ENCODE results near the gene NUAK1. TPM values are rescaled to one million over a fixed set of nuclear protein-coding genes. Genes with fewer than 3 reads are reported as not detected.

NUAK1 gene
- total RNA-seq, 1 donor from 2014 or later, result not detected

DNA sequence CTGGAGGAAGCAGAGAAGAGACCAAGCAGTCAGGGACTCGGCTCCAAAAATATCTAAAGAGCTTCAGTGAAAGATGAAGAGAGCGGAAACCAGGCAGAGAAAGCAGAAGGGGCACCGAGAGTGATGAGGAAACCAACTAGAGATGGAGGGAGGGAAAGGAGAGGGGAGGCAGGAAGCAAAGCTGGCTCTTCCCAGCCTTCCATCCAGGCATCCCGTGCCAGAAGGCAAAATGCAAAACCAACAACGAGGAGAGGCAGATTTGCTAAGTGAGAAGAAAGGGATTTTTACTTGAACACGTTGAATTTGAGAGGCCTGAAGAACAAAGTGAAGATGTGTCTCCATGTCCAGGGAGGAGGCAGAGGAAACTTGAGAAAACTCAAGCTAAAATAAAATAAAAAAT is 90.1 kb downstream of the NUAK1 start:
- H3K4me3 Mint-ChIP-seq, result no peak overlapping the region
- H3K27ac Mint-ChIP-seq, result no peak overlapping the region
- H3K36me3 Mint-ChIP-seq (ENCODE audit: low read depth), result no peaks in the 10 kb centered on the region
- no peaks in the 10 kb centered on the region for H3K4me1 Mint-ChIP-seq
- intact Hi-C loops (cut with micrococcal nuclease), result no loop called here
- no peak for DNase-seq
- no peaks in the 10 kb centered on the region for H3K9me3 Mint-ChIP-seq
- peaks cover 6% of the 10 kb centered on the region for H3K27me3 Mint-ChIP-seq

DNA sequence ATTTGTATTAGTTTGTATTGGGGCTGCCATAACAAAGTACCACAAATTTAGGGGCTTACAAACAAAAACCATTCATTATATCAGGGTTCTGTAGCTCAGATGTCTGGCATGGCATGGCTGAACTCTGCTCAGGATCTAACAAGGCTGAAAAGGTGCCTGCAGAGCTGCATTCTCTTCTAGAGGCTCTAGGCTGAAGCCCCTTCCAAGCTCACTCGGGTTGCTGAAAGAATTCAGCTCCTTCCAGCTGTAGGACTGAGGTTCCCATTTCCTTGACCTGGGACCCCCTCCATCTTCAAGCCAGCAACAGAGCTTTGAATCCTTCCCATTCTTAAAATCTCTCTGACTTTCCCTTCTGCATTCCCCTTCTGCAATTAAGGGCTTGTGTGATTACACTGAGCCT is 90.7 kb downstream of the NUAK1 start:
- Mint-ChIP-seq H3K4me3 (no peak overlapping the region), H3K36me3 (ENCODE audit: low read depth) (no peaks in the 10 kb centered on the region), H3K27ac (no peak overlapping the region), H3K27me3 (peaks cover 6% of the 10 kb centered on the region), H3K4me1 (no peaks in the 10 kb centered on the region), H3K9me3 (no peaks in the 10 kb centered on the region)
- intact Hi-C loops (cut with micrococcal nuclease), result no loop called here
- no peak for DNase-seq

DNA sequence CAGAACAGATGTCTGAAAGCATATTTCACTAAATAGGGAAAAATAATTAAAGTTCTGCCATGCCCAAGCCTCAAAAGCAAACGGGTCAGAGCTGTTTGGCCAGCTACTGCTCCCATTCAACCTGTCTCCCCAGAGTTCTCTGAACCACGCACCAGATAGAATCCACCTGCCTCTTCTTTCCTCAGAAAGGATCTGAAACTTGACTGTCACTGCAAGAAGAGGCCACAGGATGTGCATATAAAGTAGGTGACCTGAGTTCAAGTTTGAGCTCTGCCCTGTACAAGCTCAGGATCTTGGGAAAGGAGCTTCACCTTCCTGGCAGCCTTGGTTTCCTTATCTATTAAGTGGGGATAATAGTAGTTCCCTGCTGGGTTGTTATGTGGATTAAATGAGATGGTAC is 91.8 kb downstream of the NUAK1 start:
- no peaks in the 10 kb centered on the region for H3K4me1 Mint-ChIP-seq
- H3K27ac Mint-ChIP-seq, result no peak overlapping the region
- H3K36me3 Mint-ChIP-seq (ENCODE audit: low read depth), result no peaks in the 10 kb centered on the region
- H3K27me3 Mint-ChIP-seq, result peaks cover 6% of the 10 kb centered on the region
- H3K4me3 Mint-ChIP-seq, result no peak overlapping the region
- intact Hi-C loops (cut with micrococcal nuclease), result no loop called here
- no peaks in the 10 kb centered on the region for H3K9me3 Mint-ChIP-seq
- DNase-seq, result no peak

DNA sequence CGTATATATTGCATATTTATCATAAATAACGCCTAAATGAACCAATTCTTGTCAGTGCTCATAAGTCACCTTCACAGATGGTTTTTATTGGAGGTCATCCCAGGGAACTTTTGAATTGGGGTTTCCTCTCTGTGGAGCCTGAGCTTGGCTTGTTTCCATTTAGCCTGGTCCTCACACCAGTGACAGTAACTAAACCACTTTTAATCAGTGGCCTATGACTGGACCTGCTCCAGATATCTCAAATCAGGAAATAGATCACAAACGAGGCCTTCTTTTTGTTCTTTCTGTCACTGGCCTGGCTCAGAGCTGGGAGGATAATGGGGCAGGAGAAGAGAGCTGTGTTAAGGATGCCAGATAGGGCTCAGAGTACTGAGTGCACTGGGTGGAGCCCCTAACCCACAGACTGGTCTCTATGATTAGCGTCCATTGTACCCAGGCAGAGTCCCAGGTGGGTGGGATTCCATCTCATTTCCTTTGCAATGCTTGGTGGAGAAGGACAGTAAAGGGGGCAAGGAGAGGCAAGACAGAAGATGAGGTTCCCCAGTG is 92.4 kb downstream of the NUAK1 start:
- Mint-ChIP-seq H3K4me1 (no peaks in the 10 kb centered on the region), H3K27ac (no peak overlapping the region), H3K4me3 (no peak overlapping the region), H3K27me3 (peaks cover 3% of the 10 kb centered on the region), H3K36me3 (ENCODE audit: low read depth) (no peaks in the 10 kb centered on the region), H3K9me3 (no peaks in the 10 kb centered on the region)
- DNase-seq, result no peak
- intact Hi-C loops (cut with micrococcal nuclease), result no loop called here

DNA sequence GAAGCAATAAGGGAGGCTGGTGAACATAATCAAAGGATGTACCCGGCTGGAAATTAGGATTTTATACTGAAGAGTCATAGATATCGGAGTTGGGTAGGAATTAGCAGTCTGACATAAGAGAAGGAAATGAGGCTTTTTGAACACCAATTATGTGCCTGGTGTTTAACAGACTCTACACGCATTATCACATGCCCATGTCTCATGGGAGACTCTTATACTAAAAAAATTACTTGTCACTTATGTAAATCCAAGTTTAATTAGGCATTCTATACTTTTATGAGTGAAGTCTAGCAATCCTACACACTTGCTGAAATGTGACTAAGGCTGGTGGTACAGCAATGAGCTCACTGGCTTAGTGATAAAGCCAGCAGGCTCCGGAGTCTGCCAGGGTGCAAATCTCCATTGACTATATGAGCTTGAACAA is 93.5 kb downstream of the NUAK1 start:
- H3K27ac Mint-ChIP-seq, result no peak overlapping the region
- no peaks in the 10 kb centered on the region for H3K4me1 Mint-ChIP-seq
- no peaks in the 10 kb centered on the region for H3K36me3 Mint-ChIP-seq (ENCODE audit: low read depth)
- H3K9me3 Mint-ChIP-seq, result no peaks in the 10 kb centered on the region
- intact Hi-C loops (cut with micrococcal nuclease), result no loop called here
- no peak overlapping the region for H3K4me3 Mint-ChIP-seq
- no peak for DNase-seq
- H3K27me3 Mint-ChIP-seq, result no peaks in the 10 kb centered on the region

DNA sequence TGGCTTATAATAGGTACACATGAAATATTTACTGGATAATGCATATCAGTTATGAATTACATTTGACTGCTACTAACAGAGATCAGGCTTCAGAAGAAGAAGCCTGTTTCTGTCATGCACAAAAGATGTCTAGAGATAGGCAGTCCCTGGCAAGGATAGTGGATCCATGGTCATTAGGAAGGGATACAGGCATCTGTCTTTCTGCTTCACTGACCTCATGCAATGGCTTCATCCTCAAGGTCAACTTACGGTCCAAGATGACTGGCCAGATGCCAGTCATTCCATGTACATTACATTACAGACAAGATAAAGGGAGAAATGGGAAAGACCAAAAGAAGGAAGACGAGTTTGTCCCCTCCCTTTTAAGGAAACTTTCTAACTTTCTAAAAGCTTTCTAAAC is 94.0 kb downstream of the NUAK1 start:
- Mint-ChIP-seq H3K27me3 (no peaks in the 10 kb centered on the region), H3K36me3 (ENCODE audit: low read depth) (no peaks in the 10 kb centered on the region), H3K9me3 (no peaks in the 10 kb centered on the region), H3K4me1 (no peaks in the 10 kb centered on the region), H3K27ac (no peak overlapping the region), H3K4me3 (no peak overlapping the region)
- DNase-seq, result no peak
- intact Hi-C loops (cut with micrococcal nuclease), result no loop called here

DNA sequence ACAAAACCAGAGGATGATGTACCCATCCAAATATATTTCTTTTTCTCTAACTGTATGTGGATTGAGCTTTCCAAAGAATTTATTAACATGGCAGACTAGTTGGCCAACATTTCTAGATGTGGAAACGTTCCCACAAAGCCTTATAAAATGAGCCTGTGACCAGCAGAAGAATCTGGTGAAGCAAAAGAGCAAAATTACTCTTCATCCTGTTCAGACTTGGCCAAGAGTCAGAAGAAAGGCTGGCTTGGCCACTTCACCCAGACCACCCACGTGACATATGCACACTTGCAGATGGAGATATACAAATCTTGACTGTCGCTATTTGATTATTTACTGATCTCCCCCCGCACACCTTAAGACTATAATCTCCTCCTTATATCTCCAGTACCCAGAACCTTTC is 96.7 kb downstream of the NUAK1 start:
- no peak overlapping the region for H3K27ac Mint-ChIP-seq
- H3K4me1 Mint-ChIP-seq, result no peaks in the 10 kb centered on the region
- no peaks in the 10 kb centered on the region for H3K9me3 Mint-ChIP-seq
- no peak overlapping the region for H3K4me3 Mint-ChIP-seq
- no peaks in the 10 kb centered on the region for H3K27me3 Mint-ChIP-seq
- intact Hi-C loops (cut with micrococcal nuclease), result no loop called here
- no peaks in the 10 kb centered on the region for H3K36me3 Mint-ChIP-seq (ENCODE audit: low read depth)
- DNase-seq, result no peak

DNA sequence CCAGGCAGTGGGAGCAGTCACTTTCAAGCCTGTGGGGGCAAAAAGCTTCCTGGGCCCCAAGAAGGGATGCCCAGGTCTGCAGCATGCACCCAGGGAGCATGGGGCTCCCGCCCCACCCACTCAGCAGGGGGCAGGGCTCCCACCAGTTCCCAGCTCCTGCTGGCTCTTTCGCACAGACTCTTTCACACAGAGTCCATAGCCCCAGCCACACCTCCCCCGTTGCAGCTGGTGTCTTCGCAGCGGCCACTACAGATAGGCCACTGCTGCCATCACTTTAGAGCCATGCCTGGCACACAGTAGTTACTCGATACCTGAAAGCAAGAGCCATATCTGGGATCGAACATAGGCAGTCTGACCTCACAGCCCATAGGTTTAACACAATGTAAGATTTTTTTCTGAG is 98.2 kb downstream of the NUAK1 start:
- Mint-ChIP-seq H3K4me1 (no peaks in the 10 kb centered on the region), H3K9me3 (no peaks in the 10 kb centered on the region), H3K36me3 (ENCODE audit: low read depth) (no peaks in the 10 kb centered on the region), H3K27ac (no peak overlapping the region), H3K27me3 (no peaks in the 10 kb centered on the region), H3K4me3 (no peak overlapping the region)
- intact Hi-C loops (cut with micrococcal nuclease), result no loop called here
- no peak for DNase-seq

DNA sequence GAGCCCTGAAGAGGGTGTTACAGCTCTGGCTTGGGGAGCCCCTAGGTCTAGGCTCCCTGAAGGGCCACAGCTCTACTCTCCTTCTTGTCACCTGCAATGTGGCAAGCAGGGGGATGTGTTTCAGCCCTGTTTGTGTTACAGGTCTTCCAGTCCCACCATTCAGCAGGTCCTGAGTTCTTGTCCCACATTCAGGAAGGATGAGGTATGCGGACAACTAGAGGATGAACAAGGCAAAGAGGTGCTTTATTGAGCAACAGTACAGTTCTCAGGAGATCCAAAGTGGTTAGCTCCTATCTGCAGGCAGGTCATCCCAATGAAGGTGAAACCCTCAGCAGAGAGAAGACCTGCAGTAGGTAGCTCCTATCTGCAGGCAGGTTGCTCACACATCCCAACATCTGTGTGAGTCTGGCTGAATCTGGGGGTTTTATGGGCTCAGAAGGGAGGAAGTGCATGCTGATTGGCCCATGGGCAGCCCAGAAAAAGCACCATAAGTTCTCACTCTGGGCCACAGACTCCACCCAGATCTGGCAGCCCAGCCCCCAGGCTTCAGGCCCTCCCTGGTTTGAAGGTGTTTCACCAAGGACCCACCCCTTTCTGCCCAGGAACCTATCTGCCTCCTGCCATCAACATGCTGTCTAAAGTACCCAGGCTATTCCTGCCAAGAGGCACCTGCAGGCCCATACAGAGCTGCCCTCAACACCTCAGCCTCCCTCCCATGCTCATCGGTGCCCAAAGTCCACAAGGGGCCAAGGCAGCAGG is 98.9 kb downstream of the NUAK1 start:
- Mint-ChIP-seq H3K36me3 (ENCODE audit: low read depth) (no peaks in the 10 kb centered on the region), H3K27me3 (no peaks in the 10 kb centered on the region), H3K9me3 (no peaks in the 10 kb centered on the region), H3K4me1 (no peaks in the 10 kb centered on the region), H3K4me3 (no peak overlapping the region), H3K27ac (no peak overlapping the region)
- DNase-seq, result no peak
- intact Hi-C loops (cut with micrococcal nuclease), result no loop called here

DNA sequence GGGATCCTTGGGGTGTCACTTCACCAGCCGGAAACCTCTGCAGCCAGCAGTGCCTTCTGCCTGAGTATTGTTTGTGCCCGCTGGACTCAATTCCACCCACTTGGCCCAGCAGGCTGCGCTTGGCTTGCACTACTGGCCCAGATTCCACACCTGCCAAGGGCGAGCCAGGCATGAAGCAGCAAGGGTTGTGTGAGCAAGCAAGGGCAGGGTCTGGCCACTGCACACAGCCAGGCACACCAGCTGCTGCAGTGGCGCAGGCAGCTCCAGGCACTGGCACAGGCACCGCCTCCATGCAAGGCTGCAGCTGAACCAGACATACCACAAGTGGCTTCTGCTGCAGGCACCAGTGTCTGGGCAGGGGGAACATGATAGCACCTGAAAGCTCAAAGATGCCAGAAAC is 99.5 kb downstream of the NUAK1 start:
- intact Hi-C loops (cut with micrococcal nuclease), result no loop called here
- no peak for DNase-seq
- H3K27ac Mint-ChIP-seq, result no peak overlapping the region
- H3K4me1 Mint-ChIP-seq, result no peaks in the 10 kb centered on the region
- no peaks in the 10 kb centered on the region for H3K27me3 Mint-ChIP-seq
- no peaks in the 10 kb centered on the region for H3K36me3 Mint-ChIP-seq (ENCODE audit: low read depth)
- H3K4me3 Mint-ChIP-seq, result no peak overlapping the region
- no peaks in the 10 kb centered on the region for H3K9me3 Mint-ChIP-seq

DNA sequence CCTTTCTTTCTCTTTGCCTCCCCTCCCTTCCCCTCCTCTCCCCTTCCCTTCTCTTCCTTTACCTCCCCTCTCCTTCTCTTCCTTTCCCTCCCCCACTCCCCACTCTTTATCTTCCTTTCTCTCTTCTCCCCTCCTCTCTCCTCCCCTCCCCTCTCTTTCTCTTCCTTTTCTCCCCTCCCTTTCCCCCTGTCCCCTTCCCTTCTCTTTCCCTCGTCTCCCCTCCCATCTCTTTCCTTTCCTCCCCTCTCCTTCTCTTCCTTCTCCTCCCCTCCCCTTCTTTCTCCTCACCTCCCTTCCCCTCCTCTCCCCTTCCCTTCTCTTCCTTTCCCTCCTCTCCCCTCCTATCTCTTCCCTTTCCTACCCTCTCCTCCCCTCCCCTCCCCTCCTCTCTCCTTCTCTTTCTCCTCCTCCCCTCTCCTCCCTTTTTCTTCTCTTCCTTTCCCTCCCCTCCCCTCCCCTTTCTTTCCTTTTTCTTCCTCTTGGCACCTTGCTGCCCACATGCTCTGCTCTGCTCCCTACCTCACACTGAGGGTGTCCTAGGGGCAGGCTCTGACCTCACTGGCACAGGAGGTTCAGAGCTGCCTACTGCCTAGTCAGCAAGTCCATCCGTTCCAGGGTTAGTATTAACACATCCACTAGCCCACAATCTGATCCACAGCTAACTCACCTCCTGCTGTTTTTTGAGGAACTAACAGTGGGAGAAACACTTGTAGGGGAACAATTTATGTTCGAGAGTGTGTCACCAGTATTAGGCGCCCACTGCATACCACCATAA is 101.0 kb downstream of the NUAK1 start:
- no peaks in the 10 kb centered on the region for H3K9me3 Mint-ChIP-seq
- H3K27ac Mint-ChIP-seq, result no peak overlapping the region
- no peaks in the 10 kb centered on the region for H3K27me3 Mint-ChIP-seq
- DNase-seq, result no peak
- no peak overlapping the region for H3K4me3 Mint-ChIP-seq
- intact Hi-C loops (cut with micrococcal nuclease), result no loop called here
- no peaks in the 10 kb centered on the region for H3K4me1 Mint-ChIP-seq
- H3K36me3 Mint-ChIP-seq (ENCODE audit: low read depth), result no peaks in the 10 kb centered on the region

DNA sequence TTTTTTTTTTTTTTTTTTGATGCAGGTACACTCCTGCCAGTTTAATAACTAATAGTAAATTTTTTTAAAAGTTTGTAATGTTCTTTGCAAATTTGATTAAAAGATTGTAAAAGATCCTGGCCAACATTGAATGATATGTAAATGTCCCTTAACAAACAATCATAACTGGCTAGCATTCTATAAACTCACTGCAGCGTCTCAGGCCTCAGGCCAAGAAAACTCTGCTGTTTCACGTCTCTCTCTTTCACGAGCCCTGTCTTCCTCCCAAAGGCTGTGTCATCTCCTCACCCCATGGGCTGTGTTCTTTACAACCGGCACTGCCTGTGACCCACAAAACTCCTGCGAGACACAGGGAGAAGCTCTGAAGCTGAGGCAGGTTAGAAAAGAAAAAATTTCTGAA is 103.3 kb downstream of the NUAK1 start:
- no peak for DNase-seq
- Mint-ChIP-seq H3K4me1 (peaks cover 3% of the 10 kb centered on the region), H3K36me3 (ENCODE audit: low read depth) (no peaks in the 10 kb centered on the region), H3K9me3 (no peaks in the 10 kb centered on the region), H3K27ac (no peak overlapping the region), H3K27me3 (no peaks in the 10 kb centered on the region), H3K4me3 (no peak overlapping the region)
- intact Hi-C loops (cut with micrococcal nuclease), result no loop called here

DNA sequence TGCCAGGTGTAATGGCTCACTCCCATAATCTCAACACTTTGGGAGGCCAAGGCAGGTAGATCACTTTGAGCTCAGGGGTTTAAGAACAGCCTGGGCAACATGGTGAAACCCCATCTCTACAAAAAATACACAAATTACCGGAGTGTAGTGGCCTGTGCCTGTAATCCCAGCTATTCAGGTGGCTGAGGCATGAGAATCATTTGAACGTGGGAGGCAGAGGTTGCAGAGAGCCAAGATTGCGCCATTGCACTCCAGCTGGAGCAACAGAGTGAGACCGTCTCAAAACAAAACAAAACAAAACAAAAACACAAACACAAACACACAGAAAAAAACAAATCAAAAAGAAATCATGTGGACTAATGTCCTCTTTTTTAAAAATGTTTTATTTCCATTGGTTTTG is 104.4 kb downstream of the NUAK1 start:
- DNase-seq, result no peak
- Mint-ChIP-seq H3K27me3 (no peaks in the 10 kb centered on the region), H3K36me3 (ENCODE audit: low read depth) (no peaks in the 10 kb centered on the region), H3K4me1 (peaks cover 7% of the 10 kb centered on the region), H3K27ac (no peak overlapping the region), H3K4me3 (no peak overlapping the region), H3K9me3 (no peaks in the 10 kb centered on the region)
- intact Hi-C loops (cut with micrococcal nuclease), result no loop called here

DNA sequence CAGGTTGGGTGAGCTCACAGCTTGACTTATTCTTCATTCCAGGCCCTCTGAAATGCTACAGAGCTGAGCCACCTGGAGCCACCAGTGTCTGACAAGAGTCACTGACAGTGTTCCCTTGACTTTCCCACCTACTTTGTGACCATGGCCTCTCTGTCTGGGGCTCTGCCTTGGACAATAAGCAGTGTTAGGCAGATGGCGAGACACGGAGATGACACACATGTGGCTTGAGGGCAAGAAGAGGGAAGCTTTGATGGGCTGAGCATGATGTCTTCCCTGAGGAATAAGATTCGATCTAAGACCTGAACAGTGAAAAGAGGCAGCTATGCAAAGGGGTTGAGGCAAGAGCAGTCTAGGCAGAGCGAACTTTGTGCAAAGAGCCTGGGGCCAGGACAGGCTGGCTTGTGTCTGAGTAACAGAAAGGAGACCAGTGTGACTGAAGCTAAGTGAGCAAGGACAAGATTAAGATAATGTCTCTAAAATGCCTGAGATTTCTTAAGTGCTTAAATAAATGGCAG is 105.5 kb downstream of the NUAK1 start:
- Mint-ChIP-seq H3K4me1 (peaks cover 7% of the 10 kb centered on the region), H3K27me3 (peaks cover 2% of the 10 kb centered on the region), H3K27ac (no peak overlapping the region), H3K36me3 (ENCODE audit: low read depth) (no peaks in the 10 kb centered on the region), H3K4me3 (no peak overlapping the region), H3K9me3 (no peaks in the 10 kb centered on the region)
- intact Hi-C loops (cut with micrococcal nuclease), result no loop called here
- DNase-seq, result no peak
